Activated T-cell treated with anti-CD3 and anti-CD28 coated beads, Interleukin-2, amount 50 U/mL, for 24 hours (primary cell): ENCODE results near the gene KIF3A.

Experiments used
- DNase-seq: peaks from one replicate; pipeline ENCODE4 v3.0.0-alpha.2; 2020
- H3K27ac Mint-ChIP-seq: 2 replicates; pipeline ENCODE4 v1.8.0; 2020; ENCODE audit warnings: mild to moderate bottlenecking, mixed read lengths
- H3K27me3 Mint-ChIP-seq: 2 replicates; pipeline ENCODE4 v1.8.0; 2020; ENCODE audit warnings: mixed read lengths
- H3K36me3 Mint-ChIP-seq: 2 replicates; pipeline ENCODE4 v1.8.0; 2020; ENCODE audit warnings: low read depth, mixed read lengths
- H3K4me1 Mint-ChIP-seq: 2 replicates; pipeline ENCODE4 v1.8.0; 2020; ENCODE audit warnings: low read depth, mixed read lengths
- H3K4me3 Mint-ChIP-seq: 2 replicates; pipeline ENCODE4 v1.8.0; 2020; ENCODE audit warnings: mild to moderate bottlenecking, moderate library complexity, mixed read lengths
- H3K9me3 Mint-ChIP-seq: 2 replicates; pipeline ENCODE4 v1.8.0; 2020; ENCODE audit warnings: mixed read lengths

The KIF3A gene

DNA sequence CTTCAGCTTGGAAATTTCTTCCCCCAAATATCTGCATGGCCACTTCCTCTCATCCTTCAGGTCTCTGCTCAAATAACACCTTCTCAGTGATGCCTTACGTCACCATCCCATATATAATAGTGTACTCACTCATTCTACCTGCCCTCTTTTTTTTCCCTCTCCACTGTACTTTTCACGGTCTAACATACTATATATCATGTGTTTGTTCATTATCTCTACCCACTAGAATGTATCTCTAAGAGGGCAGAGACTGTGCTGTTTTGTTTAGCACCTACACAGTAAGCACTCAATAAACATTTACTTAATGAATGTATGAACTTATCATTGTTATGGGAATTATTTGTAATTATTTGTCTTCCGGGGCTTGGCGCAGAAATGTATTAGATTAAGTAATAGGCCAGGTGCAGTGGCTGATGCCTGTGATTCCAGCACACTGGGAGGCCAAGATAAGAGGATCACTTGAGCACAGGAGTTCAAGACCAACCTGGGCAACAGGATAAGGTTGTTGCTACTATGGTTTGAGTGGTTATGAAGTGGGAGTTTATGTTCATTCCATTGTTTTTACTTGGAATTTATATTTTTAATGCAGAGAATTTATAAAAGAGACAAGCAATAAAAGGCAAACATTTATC, 85.4 kb downstream of the KIF3A start:
- H3K4me1 Mint-ChIP-seq: peaks cover 9% of the 10 kb centered on the region
- no peak overlapping the region for H3K27ac Mint-ChIP-seq
- DNase-seq: no peak
- H3K27me3 Mint-ChIP-seq: peaks cover 30% of the 10 kb centered on the region
- peaks cover 18% of the 10 kb centered on the region for H3K9me3 Mint-ChIP-seq
- no peak overlapping the region for H3K4me3 Mint-ChIP-seq
- no peaks in the 10 kb centered on the region for H3K36me3 Mint-ChIP-seq

DNA sequence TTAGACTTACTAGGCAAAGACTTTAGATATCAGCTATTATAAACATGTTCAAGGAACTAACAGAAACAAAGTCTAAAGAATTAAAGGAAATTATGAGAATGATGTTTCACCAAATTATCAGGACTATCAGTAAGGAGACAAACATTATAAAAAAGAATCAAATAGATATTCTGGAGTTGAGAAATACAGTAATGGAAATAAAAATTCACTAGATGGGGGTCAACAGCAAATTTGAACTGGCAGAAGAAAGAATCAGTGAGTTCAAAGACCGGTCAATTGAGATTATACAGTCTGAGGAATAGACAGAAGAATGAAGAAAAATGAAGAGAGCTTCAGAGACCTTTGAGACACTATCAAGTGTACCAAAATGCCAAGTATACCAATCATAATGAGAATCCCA, 89.0 kb downstream of the KIF3A start:
- Mint-ChIP-seq H3K4me3 (no peak overlapping the region), H3K9me3 (peaks cover 23% of the 10 kb centered on the region), H3K4me1 (peaks cover 2% of the 10 kb centered on the region), H3K36me3 (peaks cover 22% of the 10 kb centered on the region), H3K27ac (no peak overlapping the region), H3K27me3 (peaks cover under 1% of the 10 kb centered on the region)
- no peak for DNase-seq

DNA sequence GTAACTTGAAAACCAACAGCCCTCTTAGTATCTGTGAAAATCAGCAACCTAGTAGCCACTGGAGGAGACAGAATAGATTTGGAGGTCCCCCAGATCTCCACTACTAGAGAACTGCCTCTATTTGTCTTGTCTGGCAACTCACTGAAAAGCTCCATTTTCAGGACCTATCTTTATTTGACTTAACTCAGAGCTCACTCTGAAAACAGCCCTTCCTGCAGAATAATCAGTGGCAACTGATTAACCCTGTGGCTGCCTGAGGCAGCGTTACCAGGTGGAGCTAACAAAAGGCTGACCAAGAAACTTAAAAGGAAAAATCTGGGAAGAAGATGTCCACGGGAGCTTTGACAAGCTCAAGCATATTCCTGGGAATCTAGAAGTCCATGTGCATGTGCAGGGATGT, 89.9 kb downstream of the KIF3A start:
- Mint-ChIP-seq H3K36me3 (peaks cover 31% of the 10 kb centered on the region), H3K4me3 (no peak overlapping the region), H3K27me3 (no peaks in the 10 kb centered on the region), H3K4me1 (peaks cover 11% of the 10 kb centered on the region), H3K27ac (no peak overlapping the region), H3K9me3 (peaks cover 23% of the 10 kb centered on the region)
- DNase-seq: no peak

DNA sequence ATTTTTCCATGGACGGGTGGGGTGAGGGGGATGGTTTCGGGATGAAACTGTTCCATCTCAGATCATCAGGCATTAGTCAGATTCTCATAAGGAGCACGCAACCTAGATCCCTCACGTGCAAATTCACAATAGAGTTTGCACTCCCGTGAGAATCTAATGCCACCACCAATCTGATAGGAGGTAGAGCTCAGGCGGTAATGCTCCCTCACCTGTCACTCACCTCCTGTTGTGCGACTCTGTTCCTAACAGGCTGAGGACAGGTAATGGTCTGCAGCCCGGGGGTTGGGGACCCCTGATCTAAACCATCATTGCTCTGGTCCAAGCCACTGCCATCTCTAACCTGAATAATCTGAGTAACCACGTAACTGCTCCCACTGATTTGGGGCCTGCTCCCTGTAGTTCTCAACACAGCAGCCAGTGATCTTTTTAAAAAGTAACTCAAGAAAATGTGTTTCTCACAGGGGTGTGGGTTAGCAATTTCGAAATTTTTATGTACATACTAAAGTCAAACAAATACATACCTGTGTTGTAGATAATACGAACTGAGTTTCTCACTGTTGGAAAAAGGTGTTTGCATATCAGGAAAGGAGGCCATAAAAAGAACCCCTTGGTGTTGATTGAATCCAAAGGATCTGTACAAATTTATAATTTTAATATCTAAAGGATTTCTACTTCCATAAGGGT, 90.6 kb downstream of the KIF3A start:
- H3K4me3 Mint-ChIP-seq: no peak overlapping the region
- no peak for DNase-seq
- peaks cover 19% of the 10 kb centered on the region for H3K4me1 Mint-ChIP-seq
- no peaks in the 10 kb centered on the region for H3K27me3 Mint-ChIP-seq
- H3K36me3 Mint-ChIP-seq: peaks cover 38% of the 10 kb centered on the region
- H3K27ac Mint-ChIP-seq: no peak overlapping the region
- peaks cover 23% of the 10 kb centered on the region for H3K9me3 Mint-ChIP-seq

DNA sequence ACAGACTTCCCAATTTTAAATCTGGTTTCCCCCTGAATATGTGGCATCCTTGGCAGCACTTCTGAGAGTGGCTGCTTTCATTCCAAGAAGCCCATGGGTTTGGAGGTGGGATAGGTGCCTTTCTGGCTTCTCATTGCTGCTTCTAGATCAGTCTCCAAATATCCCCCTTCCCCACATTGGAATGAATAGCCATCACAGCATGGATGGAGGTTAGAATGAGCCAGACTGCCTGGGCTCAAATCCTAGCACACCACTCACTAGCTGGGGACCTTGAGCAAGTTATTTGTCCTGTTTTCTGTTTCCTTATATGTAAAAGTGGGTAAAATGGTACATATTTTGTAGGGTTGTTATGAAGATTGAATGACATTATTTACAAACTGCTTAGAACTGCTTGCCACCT, 93.2 kb downstream of the KIF3A start:
- no peaks in the 10 kb centered on the region for H3K27me3 Mint-ChIP-seq
- H3K9me3 Mint-ChIP-seq: peaks cover 21% of the 10 kb centered on the region
- peaks cover 62% of the 10 kb centered on the region for H3K36me3 Mint-ChIP-seq
- no peak for DNase-seq
- peaks cover 42% of the 10 kb centered on the region for H3K4me1 Mint-ChIP-seq
- H3K27ac Mint-ChIP-seq: no peak overlapping the region
- H3K4me3 Mint-ChIP-seq: no peak overlapping the region
